IPS-18c (cell line): Measurements from ENCODE around the gene SPATA32.

Experiments
- H3K4me3 ChIP-seq: 2 replicates; pipeline ENCODE4 v1.7.0; 2013; ENCODE audit warnings: low read depth, mild to moderate bottlenecking, low read length, moderate library complexity; ENCODE audit not compliant: insufficient read depth
- H3K9me3 ChIP-seq: one replicate; pipeline ENCODE4 v1.6.1; 2013; ENCODE audit warnings: mild to moderate bottlenecking, low read length, moderate library complexity; ENCODE audit not compliant: control insufficient read depth, insufficient read depth

Gene SPATA32

GRCh38 chr17:45282683-45283644 is 21.1 kb upstream of the SPATA32 start:
- Histone ChIP-seq H3K9me3 (no peaks in the 10 kb centered on the region), H3K4me3 (no peak overlapping the region)

- Histone ChIP-seq H3K4me3 (no peak overlapping the region), H3K9me3 (no peaks in the 10 kb centered on the region)
Measured at GRCh38 chr17:45279898-45280297, 18.0 kb upstream of the SPATA32 start.

DNA sequence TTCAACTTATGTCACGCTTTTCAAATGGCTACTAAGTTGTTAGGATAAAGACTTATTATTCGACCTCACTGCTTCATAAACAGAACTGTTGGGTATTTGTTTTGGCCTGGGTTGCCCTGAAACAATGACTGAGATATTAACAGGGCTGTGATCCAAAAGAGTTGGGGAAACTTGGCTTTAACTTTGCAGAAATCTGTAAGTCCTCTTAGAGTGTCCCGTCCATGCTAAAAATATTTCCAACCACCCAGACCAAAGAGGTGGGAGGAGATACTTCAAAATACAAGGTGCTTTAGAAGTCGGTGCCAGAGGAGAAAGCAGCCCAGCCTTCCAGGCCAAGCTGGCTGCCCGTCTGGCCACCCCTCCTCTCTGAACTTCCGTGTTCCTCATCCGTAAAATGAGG is 16.1 kb upstream of the SPATA32 start:
- Histone ChIP-seq H3K9me3 (no peaks in the 10 kb centered on the region), H3K4me3 (no peak overlapping the region)

- no peak overlapping the region for H3K4me3 ChIP-seq
- H3K9me3 ChIP-seq = no peaks in the 10 kb centered on the region
Measured at GRCh38 chr17:45277216-45277849, 15.4 kb upstream of the SPATA32 start.

GRCh38 chr17:45276031-45276430 is 14.1 kb upstream of the SPATA32 start:
- no peaks in the 10 kb centered on the region for H3K9me3 ChIP-seq
- H3K4me3 ChIP-seq = no peak overlapping the region

DNA sequence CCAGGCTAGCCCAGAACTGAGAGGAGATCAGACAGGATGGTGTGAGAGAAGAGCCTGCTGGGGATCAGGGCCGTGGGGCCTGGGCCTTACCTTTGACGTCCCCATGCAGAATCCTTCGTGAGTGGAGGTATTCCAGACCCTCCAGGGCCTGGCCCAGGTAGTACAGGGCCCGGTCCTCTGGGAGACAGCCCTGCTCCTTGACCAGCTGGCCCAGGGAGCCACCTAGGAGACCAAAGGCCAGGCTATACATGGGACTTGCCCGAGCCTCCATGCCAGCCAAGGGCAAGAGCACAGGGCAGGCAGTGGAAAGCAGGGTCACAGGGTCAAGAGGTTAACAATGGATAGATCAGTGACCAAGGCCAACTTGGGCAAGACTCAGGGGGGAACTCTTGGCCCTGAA is 12.1 kb upstream of the SPATA32 start:
- no peak overlapping the region for H3K4me3 ChIP-seq

DNA sequence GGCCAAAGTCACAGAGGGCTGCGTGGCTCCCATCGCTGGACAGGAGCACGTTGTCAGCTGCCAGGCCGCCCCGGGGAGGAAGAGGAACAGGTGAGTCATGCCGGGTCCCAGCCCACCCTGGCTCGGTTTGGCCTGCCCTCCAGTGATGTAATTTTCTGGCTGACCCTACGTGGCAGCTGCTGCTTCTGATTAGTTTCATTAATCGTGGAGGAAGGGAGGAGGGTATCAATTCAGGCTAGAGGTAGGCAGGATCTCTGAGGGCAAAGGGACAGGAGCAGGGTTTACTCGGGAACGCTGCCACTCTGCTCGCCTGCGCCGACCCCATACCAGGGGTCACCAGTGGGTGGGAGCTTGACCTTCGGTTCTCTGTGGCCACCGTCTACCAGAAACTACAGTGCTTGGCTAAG is 11.7 kb upstream of the SPATA32 start:
- no peaks in the 10 kb centered on the region for H3K9me3 ChIP-seq
- no peak overlapping the region for H3K4me3 ChIP-seq

More for the DNA sequence above, 12.1 kb upstream of the SPATA32 start:
- H3K9me3 ChIP-seq = no peaks in the 10 kb centered on the region

GRCh38 chr17:45271603-45272002 is 9.7 kb upstream of the SPATA32 start:
- Histone ChIP-seq H3K9me3 (no peaks in the 10 kb centered on the region), H3K4me3 (no peak overlapping the region)

- Histone ChIP-seq H3K4me3 (no peak overlapping the region), H3K9me3 (no peaks in the 10 kb centered on the region)
Measured at GRCh38 chr17:45270828-45271418, 9.0 kb upstream of the SPATA32 start.

DNA sequence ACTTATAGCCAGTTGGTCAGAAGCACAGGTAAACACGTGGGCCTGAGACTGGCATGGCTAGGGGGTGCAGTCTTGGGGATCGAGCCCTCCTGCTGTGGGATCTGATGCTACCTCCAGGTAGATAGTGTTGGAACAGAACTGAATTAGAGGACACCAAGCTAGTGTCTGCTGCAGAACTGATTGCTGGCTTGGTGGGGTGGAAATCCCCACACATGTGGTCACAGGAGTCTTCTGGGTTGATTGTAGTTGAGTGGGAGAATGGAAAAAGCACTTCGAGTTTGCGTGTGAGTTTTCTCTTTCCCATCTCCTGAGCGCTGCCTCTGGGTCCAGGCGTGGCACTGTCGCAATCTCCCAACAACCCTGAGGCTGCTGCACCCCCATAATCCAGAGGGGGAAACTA is 8.0 kb upstream of the SPATA32 start:
- no peaks in the 10 kb centered on the region for H3K9me3 ChIP-seq

GRCh38 chr17:45267436-45268055 is 5.7 kb upstream of the SPATA32 start:
- Histone ChIP-seq H3K9me3 (no peaks in the 10 kb centered on the region), H3K4me3 (no peak overlapping the region)

More for the DNA sequence above, 8.0 kb upstream of the SPATA32 start:
- H3K4me3 ChIP-seq = no peak overlapping the region

DNA sequence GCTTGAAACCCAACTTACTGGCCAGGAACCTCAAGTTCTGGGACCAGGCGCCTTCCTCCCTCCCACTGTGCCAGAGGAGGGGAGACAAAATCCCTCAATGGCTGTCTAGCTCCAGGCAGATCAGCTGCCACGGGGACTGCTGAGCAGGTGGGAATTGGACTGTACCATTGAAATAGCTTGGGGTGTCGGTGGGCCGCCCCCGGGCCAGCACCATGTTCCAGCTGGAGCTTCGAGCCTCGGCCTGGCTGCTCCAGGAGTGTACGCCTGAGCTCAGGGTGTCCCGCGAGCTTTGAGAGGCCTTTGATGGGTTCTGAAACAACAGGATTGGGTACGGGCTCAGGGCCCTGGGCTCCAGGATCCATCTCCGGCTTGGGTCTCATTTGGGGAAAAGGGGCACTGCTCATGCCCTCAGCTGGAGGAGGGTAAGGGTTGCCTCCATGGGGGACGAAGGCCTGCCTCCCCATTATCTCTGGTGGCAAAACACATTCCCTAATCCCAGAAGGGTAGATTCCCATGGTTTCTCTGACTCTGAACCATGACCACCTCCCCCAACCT is 4.6 kb upstream of the SPATA32 start:
- H3K4me3 ChIP-seq = no peak overlapping the region
- no peaks in the 10 kb centered on the region for H3K9me3 ChIP-seq

GRCh38 chr17:45265821-45266220 is 3.9 kb upstream of the SPATA32 start:
- Histone ChIP-seq H3K9me3 (no peaks in the 10 kb centered on the region), H3K4me3 (no peak overlapping the region)

- H3K9me3 ChIP-seq = no peaks in the 10 kb centered on the region
- no peak overlapping the region for H3K4me3 ChIP-seq
Measured at GRCh38 chr17:45264988-45265387, 3.1 kb upstream of the SPATA32 start.

- Histone ChIP-seq H3K9me3 (no peaks in the 10 kb centered on the region), H3K4me3 (no peak overlapping the region)
Measured at GRCh38 chr17:45264430-45264829, 2.5 kb upstream of the SPATA32 start.

DNA sequence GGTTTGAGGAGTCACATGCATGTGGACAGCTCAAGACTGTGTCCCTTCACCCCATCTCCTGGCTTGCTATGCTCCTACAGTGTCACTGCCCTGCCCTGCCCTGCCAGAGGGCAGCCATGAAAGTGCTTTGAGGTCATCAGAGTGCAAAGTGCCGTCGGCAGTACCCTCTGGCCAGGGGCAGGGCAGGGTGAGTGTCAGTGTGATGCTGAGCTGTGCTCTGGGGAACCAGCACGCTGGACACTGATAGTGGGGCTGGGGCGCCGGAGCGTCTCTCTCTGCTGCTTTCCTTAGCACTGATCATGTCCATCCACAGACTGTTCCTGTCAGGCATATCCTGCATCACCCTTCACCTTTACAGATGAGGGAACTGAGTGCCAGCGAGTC is 1.6 kb upstream of the SPATA32 start:
- Histone ChIP-seq H3K4me3 (no peak overlapping the region), H3K9me3 (no peaks in the 10 kb centered on the region)
